H1 (cell line): ENCODE measurements around the gene TDP2.

Source experiments
- BRCA1 ChIP-seq: IDR thresholded peaks from 2 replicates; pipeline ENCODE4 v1.6.1; 2012; ENCODE audit warnings: low read depth, low read length, improper control_type of control experiment
- CEBPB ChIP-seq: IDR thresholded peaks from 2 replicates; pipeline ENCODE4 v1.6.1; 2012; ENCODE audit warnings: low read depth, low read length
- CREB1 ChIP-seq: IDR thresholded peaks from 2 replicates; pipeline ENCODE4 v1.6.1; 2012; ENCODE audit warnings: inconsistent platforms
- EZH2 ChIP-seq: fragments of 200-600 bp; sonication (generic); IDR thresholded peaks from 2 replicates; pipeline ENCODE4 v1.7.1; 2012; ENCODE audit warnings: low read depth, mild to moderate bottlenecking, moderate library complexity, low read length, inconsistent platforms; ENCODE audit not compliant: severe bottlenecking
- GABPA ChIP-seq: IDR thresholded peaks from 2 replicates; pipeline ENCODE4 v1.6.1; 2011; ENCODE audit warnings: mild to moderate bottlenecking, low read length, moderate library complexity, borderline replicate concordance; ENCODE audit not compliant: insufficient read depth
- POLR2A ChIP-seq, 2 experiments: IDR thresholded peaks; 1 replicate in 1 of 2; 2 replicates in 1 of 2; pipeline ENCODE4 v1.6.1; 2011; ENCODE audit warnings: low read depth in 2 of 2, low read length in 2 of 2, mild to moderate bottlenecking in 2 of 2; ENCODE audit errors: control extremely low read depth in 1 of 2
- RFX5 ChIP-seq: IDR thresholded peaks from 2 replicates; pipeline ENCODE4 v1.6.1; 2011; ENCODE audit warnings: low read depth, low read length, improper control_type of control experiment, borderline replicate concordance
- SIN3A ChIP-seq, 2 experiments: IDR thresholded peaks in 1 of 2; conservative IDR thresholded peaks in 1 of 2; 2 replicates each; pipeline ENCODE4 v1.6.1; 2011 to 2012; ENCODE audit warnings: low read length in 2 of 2, improper control_type of control experiment in 1 of 2, low read depth in 1 of 2, mild to moderate bottlenecking in 1 of 2
- SP1 ChIP-seq: IDR thresholded peaks from 2 replicates; pipeline ENCODE4 v1.6.1; 2011; ENCODE audit warnings: low read depth, low read length
- SP2 ChIP-seq: IDR thresholded peaks from 2 replicates; pipeline ENCODE4 v1.6.1; 2012; ENCODE audit warnings: mild to moderate bottlenecking, low read length, inconsistent platforms
- SUZ12 ChIP-seq: fragments of 200-600 bp; sonication (generic); IDR thresholded peaks from 2 replicates; pipeline ENCODE4 v1.6.1; 2012; ENCODE audit warnings: mild to moderate bottlenecking, inconsistent platforms, low read length, moderate library complexity, mixed read lengths
- TBP ChIP-seq: IDR thresholded peaks from 2 replicates; pipeline ENCODE4 v1.6.1; 2011; ENCODE audit warnings: low read depth, low read length, improper control_type of control experiment
- YY1 ChIP-seq: IDR thresholded peaks from 2 replicates; pipeline ENCODE4 v1.6.1; 2011; ENCODE audit warnings: low read depth, mild to moderate bottlenecking, low read length
- TF ChIP-seq, protein P1 (sequence below), 3 experiments: IDR thresholded peaks; 1 replicate in 2 of 3; 2 replicates in 1 of 3; pipeline versions ENCODE4 v1.5.1 to v1.6.1; 2011; ENCODE audit warnings: low read length in 3 of 3, mild to moderate bottlenecking in 3 of 3, inconsistent platforms in 2 of 3, low read depth in 1 of 3, moderate library complexity in 1 of 3; ENCODE audit not compliant: insufficient read depth in 1 of 3; ENCODE audit errors: control extremely low read depth in 1 of 3

GRCh38 chr6:24649691-24650090 lies 17.0 kb downstream of the TDP2 start:
- no peak for TF ChIP-seq RFX5
- TF ChIP-seq, protein P1, sequence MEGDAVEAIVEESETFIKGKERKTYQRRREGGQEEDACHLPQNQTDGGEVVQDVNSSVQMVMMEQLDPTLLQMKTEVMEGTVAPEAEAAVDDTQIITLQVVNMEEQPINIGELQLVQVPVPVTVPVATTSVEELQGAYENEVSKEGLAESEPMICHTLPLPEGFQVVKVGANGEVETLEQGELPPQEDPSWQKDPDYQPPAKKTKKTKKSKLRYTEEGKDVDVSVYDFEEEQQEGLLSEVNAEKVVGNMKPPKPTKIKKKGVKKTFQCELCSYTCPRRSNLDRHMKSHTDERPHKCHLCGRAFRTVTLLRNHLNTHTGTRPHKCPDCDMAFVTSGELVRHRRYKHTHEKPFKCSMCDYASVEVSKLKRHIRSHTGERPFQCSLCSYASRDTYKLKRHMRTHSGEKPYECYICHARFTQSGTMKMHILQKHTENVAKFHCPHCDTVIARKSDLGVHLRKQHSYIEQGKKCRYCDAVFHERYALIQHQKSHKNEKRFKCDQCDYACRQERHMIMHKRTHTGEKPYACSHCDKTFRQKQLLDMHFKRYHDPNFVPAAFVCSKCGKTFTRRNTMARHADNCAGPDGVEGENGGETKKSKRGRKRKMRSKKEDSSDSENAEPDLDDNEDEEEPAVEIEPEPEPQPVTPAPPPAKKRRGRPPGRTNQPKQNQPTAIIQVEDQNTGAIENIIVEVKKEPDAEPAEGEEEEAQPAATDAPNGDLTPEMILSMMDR (IDR thresholded peaks at IDR 0.05; ENCODE audit: control extremely low read depth in 1 of 3, insufficient read depth in 1 of 3, low read depth in 1 of 3, low read length in 3 of 3) = no peak
- no peak for TF ChIP-seq POLR2A (IDR thresholded peaks at IDR 0.05; ENCODE audit: control extremely low read depth in 1 of 2, low read depth in 2 of 2, low read length in 2 of 2)
- no peak for TF ChIP-seq SP2
- TF ChIP-seq BRCA1 = no peak
- TF ChIP-seq SP1 = no peak
- TF ChIP-seq EZH2 = no peak
- no peak for TF ChIP-seq SIN3A (conservative IDR thresholded peaks at IDR 0.05 in 1 of 2, IDR thresholded peaks at IDR 0.05 in 1 of 2; ENCODE audit: low read depth in 1 of 2, low read length in 2 of 2)
- no peak for TF ChIP-seq CEBPB
- TF ChIP-seq YY1 = no peak
- no peak for TF ChIP-seq GABPA
- TF ChIP-seq CREB1 = no peak
- no peak for TF ChIP-seq TBP
- TF ChIP-seq SUZ12 = no peak
